GM21737 (cell line): Measurements from ENCODE around the gene FBXL17.

ENCODE experiments used
- ATAC-seq: cut with Tn5 transposase; IDR thresholded peaks from one replicate; pipeline ENCODE4 v1.9.1; 2021; ENCODE audit warnings: mild to moderate bottlenecking, moderate library complexity; ENCODE audit not compliant: unreplicated experiment

Gene FBXL17

DNA sequence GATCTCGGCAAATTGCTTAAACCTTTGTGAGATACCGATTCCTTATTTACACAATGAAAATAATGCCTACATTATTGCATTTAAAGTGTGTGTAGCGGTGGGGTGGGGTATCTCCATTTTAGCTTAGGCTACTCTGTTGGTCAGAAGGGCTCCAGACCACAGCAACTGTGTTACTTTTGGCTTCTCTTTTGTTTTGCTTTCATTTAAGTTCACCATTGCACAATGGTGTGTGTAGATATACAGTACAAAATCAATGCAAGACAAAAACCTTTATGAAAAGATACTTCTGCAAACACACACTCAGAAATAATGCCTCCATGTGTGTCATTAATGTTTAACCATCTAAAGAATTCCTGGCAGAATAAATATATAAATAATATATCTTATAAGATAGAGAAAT lies 279.4 kb downstream of the FBXL17 start:
- ATAC-seq: no peak

DNA sequence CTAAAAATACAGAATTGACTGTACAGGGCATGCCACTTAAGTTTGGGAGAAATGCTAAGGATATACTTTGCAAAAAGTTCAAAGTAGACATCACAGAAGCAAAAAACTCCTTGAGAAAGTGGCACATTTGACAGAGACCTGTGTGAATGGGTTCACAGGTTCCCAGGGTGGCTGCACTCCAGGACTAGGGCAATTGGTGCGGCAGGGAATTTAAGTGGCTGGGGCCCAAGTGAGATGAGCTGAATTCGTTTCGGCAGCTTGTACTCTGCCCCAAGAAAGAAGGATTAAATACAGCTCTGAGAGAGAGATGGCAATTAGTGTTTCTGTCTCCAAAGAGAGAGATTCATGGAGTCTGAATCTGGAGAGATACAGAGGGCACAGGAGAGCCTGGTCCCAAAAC lies 280.1 kb downstream of the FBXL17 start:
- ATAC-seq: no peak

DNA sequence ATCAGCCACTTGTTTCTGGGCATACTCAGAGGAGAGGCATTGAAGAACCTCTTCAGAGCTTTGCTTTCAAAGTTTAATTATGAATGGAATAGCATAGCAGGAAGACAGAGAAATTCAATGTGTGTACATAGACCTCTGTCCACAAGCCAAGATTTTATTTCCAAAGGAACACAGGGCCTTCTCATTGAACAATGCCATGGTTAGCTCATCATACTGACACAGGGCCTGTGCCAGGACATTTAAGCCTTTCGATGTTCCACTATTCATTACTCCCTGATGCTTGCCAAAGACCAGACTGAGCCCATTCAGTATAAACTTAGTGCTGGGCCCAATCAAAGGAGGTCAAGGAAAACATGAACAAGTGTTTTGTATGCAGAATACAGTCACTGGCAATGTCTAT lies 280.8 kb downstream of the FBXL17 start:
- no peak for ATAC-seq

DNA sequence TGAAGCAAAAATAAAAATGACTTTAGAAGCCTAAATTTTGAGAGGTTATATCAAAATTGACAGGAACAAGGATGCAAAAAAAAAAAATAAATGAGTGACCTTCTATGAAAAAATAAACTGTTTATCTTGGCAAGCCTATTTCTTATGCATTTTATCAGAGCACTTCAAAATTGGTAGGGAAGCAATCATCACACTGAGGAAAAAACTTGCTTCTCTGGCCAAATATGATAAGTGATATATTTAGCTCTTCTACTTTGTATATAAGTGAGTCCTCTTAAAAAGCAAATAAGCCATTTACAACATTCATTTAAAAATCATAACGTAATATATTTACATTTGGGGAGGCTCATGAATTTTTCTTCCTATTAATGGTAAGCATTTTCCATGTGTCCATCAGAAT lies 287.1 kb downstream of the FBXL17 start:
- no peak for ATAC-seq

DNA sequence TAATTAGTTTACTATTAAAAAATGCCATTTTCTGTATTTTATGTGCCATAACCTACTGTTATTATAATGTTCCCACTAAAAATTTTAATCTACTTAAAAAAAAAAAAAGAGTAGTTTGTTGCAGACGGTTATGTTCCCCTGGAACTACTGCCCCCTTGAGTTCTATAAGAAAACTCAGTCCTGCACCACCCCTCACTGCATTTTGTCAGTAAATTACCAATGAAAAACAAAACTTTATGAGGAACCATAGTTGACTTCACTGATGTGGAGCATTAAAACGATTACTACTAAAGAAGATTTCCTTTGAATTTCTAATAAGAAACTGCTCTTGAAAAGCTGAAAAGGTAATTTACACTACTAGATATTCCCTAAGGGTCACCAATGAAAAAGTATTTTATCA lies 288.7 kb downstream of the FBXL17 start:
- no peak for ATAC-seq

DNA sequence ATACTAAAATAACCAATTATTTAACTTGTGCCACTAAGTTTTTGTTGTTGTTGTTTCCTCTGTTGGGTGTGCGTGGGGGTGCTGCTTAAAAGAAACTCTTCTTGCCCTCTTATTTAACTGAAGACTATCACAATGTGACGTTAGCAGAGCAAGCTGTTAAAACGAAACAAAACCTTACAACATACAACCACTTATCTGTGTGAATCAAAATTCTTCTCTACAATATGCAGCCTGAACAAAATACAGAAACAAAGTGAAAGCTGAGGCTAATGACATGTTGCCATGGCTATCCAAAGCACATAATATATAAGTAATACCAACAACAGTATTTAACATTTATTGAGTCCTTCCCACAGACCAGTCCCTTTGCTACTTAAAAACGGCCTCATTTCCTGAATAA lies 291.0 kb downstream of the FBXL17 start:
- no peak for ATAC-seq

DNA sequence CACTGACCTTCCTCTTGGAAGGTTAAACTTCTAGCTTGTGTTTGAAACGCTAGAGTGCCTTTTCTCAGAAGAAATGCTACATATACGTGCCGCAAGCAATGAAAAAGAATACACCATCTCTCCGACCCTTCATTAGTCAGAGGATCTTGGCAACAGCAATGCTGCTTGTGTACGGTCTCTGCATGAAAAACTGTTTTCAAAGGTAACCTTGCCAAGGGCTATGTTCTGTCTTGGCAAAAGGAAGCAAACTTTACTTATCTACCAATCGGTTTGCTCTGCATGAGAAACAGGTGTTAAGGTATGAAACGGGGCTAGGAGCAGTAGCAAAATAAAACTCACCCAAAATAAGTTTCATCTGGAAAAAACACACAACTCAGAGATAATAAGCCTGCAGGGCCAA lies 297.8 kb downstream of the FBXL17 start:
- ATAC-seq: no peak

DNA sequence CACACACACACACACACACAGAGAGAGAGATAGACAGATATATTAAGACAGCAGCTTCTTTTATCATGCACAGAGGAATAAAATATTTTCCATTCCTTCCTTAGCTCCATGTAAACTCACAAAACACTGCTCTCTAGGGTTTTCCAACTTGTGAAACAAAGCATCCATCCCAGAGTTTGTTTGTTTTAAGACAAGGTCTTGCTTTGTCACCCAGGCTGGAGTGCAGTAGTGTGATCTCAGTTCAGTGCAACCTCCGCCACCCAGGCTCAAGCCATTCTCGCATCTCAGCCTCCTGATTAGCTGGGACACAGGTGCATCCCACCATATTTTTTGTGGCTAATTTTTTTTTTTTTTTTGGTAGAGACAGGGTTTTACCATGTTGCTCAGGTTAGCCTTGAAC lies 298.7 kb downstream of the FBXL17 start:
- ATAC-seq: no peak

DNA sequence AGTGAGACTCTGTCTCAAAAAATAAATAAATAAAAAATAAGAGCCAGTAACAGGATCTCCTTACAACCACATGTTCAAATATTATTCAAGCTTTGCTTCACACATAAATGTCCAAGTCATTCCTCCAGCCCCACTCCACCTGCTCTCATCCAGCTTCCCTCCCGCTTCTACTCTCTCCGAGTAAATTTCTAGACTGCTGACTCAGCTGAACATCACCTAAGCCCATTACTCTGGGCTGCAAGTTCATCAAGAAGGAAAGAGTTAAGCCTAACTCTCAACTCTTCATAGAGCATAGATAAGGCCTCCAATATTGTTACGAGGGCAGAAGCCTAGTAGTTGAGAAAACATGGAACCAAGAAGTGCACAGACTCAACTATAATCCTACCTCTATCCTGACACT lies 300.2 kb downstream of the FBXL17 start:
- no peak for ATAC-seq

DNA sequence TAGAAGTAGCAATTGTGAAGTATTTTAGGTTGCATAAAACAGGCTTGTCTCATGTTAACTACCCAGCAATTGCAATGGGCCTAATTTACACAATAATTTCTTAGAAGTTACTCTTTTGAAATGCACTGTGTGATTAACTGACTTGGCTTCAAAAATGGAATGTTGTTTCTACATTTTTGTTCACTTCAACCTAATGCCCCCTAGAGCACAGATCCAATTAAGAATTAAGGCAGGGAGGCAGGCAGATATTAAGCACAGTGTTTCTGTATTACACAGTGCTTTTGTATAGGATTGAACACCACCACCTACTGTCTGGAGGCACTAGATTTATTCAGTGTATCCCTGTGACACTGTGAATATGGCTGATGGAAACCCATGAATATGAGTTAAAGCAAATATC lies 302.1 kb downstream of the FBXL17 start:
- no peak for ATAC-seq

DNA sequence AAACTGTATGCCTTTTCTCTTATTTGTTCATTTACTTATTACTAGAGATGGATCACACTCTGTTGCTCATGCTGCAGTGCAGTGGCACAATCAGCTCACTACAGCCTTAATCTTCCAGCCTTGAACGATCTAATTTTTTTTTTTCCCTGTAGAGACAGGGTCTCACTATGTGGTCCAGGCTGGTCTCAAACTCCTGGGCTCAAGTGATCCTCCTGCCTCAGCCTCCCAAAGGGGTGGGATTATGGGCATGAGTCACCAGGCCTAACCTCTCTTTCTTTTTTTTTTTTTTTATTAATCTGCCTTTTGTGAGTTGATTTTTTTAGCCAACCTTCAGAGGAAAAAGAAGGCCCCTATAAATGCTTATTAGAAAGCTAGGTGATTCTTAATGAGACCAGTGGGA lies 303.0 kb downstream of the FBXL17 start:
- ATAC-seq: no peak

DNA sequence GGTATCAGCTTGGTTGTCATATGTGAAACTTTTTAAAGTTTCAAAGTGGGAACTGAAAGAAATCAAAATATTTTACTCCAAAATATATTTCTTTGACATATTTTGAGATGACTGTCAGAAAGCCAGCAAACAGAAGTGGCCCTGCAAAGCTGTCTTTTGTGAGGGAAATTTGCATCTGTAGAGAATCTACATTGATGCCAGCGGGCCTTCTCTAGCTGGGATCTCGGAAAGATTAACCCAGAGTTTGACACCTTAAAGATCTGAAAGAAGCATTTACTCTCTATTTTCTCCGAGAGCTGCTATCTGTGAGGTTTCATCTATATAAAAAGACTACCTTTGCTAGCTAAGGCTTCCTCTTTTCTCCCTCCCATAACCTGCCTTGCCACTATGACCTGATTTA lies 303.6 kb downstream of the FBXL17 start:
- ATAC-seq: no peak

DNA sequence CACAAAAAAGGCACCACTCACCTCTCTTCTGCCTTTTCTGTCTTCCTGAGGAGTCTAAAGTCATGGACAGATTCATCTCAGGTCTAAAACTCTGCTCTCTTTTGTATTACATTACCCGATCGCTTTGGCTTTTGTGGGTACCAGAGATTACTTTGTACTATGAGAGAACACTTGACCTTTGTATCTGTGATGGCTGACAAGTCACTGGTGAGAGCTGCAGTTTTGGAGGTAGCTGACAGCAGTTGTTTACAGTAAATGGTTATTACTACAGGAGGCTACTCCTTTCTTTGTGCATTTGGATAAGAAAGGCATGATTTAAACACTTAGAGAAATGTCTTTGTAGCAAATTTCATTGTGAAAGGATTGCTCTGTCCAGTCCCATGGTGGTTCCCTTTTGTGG lies 307.3 kb downstream of the FBXL17 start:
- no peak for ATAC-seq

DNA sequence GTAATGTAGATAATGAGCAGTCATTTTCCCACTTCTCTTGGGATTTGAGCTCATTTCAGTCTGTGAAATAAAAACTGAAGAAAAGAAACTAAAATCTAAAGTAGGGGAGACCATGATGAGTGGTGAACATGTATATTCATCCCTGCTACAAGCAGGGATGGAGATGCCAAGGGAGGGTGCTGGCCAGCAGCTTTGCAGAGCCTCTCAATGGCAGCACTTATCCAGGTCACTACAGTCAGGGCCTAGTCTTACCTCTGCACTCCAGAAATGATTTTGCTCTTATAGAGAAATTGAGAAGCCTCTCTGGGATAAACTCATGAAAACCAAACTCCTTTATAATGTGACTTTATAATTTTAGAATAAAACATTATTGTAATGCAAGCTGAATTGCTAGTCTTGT lies 317.6 kb downstream of the FBXL17 start:
- no peak for ATAC-seq

DNA sequence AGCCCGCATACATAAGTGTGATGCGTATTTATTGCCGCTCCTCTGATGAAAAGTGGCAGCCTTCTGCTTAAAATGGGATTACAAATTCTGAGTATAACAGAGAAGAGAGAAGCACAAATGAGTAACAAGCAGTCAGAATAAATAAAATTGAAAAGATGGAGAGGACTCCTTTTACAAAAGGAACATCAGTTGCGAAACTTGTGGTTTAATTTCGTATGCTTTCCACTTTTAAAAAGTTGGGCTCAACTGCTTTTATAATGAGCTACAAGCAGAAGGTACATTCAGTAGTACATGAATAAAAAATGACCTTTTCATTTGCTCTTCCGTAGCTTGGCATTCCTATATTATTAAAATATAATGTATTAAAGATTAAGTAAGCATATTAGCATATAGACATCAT lies 320.0 kb downstream of the FBXL17 start:
- no peak for ATAC-seq

DNA sequence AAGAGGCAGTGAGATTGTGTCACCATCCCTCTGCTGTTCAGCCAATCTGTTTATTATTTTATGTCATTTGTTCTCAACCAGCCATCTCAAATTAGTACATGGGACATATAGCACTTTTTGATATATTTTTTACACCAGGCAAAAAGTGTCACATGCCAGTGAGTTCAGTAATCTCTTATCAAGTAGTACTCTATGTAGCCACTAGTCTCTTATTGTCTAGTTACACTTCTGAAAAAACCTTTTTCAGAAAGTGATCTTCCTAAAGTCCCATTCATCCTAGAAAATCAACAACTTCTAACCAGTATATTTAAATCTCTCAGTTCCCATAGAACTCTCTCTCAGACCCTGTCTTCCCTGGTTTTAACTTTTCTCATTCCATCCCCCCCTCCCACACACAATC lies 321.6 kb downstream of the FBXL17 start:
- ATAC-seq: no peak

DNA sequence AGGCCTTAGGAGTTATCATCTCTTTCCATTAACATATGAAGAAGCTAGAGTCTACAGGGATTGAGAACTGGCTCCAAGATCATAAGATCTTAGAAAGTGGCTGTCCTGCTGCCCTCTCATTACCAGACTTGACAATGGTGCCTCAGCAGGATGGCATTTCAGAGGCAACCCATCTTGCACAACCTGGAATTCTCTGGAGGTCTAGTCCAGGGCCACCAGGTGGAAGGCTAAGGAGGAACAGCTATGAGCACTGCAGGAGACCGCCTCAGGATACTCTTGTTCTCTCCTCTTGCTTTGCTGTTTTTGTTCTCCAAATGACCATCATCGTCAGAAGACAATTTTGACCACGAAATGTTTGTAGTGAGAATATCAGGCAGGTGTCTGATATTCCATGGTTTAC lies 322.6 kb downstream of the FBXL17 start:
- ATAC-seq: no peak

DNA sequence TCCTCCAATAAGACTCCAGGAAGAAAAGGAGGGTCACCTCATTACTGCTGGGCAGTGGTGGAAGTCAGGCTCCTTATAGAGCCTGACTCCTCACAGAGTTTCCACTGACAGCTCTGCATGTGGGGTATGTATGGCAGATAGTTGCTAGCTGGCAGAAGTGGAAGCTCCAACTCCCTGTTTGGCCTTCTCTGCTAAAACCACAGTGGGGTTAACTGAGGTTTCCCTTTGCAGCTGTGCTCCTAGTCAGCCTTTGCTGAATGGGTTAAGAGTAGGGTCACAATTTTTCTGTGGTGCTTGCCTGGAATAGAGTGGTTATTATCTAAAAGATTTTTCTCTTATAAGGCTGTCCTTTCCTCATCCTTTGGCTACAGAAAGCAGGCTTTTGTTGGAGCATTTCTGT lies 327.5 kb downstream of the FBXL17 start:
- ATAC-seq: no peak

DNA sequence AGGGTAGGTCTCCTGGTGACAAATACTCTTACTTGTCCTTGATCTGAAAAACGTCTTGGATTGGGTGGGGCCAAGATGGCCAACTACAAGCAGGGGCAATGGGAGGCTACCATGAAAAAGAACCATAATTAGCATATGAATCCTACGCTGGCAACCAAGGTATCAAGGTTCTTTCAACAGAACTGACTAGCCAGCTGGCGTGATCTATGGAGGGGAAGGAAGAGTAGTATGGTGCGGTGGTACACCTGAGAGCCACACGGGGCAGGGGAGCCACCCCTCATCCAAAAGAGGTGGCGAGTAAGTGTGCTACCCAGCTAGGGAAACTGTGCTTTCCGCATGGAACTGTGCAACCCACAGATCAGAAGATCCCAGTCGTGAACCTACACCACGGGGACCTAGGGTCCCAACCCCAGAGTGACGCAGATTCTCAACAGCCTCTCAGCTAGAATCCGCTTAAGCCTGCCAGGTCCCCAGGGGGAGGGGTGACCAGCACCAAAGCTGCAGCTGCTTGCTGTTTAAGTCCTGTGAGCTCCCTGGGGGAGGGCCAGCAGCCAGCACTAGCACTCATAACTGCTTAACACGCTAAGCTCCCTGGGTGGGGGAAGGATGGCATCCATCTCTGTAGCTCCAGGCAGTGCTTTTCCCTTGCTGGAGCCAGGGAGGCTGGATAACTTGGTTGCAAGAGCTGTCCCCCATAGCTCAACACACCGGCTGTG lies 334.8 kb downstream of the FBXL17 start:
- ATAC-seq: no peak

DNA sequence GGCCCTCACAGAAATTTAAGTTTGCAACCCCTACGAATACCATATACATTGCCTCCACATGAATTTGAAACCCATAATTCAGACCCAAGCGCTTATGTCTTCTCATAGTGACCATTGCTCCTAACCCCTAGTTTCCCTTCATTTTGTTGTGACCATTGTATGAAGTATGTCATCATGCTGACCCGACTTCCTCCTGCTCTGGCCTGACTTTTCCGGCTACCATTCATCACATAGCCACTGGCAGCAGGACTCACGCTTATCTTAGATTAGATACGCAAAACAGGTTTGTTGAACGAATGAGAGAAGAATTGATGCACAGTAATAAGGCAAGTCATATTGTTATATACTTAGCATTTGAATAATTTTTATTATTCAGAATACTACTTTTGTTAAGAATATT lies 345.4 kb downstream of the FBXL17 start:
- no peak for ATAC-seq

DNA sequence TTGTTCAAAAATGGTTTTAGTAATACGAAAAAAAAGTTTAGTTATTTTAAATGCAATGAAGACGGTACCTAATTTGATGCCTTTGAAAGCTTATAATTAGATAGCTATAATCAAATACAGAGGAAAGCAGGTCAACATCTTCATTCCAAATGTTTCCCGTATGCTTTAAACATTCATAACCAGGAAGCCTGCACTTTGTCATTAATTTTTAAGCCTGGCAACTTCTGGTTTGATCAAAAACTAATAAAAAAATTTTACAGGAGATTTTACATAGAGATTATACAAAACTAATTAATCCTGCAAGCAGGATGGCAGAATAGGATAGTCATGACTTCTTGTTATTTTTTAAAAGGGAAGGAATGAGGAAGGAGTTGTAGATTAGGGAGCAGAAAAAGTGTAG lies 353.0 kb downstream of the FBXL17 start:
- no peak for ATAC-seq

DNA sequence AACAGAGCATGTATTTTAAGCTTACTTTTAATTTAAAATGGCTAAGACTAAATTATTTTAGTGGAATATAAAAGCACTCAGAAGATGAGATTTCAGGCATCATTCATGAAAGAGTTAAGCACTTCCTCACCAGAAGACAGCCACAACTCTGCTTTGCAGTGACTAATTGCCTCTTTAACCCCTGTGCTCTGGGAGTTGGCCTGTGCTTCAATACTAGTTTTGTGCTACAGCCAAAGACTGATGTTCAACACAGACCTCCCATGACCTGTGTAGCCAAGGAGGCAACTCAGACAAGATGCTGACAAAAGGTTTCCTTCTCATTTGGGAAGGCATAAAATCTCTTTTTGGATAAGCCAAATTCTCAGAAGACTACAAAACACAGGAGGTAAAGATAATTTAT lies 353.5 kb downstream of the FBXL17 start:
- no peak for ATAC-seq

DNA sequence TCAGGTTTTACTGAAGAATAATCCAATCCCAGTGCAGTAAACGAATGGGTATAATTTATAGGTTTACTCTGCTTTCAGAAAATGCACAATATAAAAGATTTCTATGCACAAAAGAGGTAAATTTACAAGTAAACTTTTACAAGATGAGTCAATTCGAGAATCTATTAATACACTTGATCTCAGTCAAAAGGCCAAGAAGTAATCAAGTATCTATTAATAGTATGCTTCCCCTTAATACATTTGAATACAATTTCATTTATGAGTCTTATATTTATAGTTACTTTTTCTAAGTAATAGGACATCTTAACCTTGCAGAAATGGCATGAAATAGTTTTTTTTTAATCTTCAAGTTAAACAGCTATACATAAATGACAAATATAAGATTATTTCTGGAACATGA lies 355.9 kb downstream of the FBXL17 start:
- no peak for ATAC-seq

DNA sequence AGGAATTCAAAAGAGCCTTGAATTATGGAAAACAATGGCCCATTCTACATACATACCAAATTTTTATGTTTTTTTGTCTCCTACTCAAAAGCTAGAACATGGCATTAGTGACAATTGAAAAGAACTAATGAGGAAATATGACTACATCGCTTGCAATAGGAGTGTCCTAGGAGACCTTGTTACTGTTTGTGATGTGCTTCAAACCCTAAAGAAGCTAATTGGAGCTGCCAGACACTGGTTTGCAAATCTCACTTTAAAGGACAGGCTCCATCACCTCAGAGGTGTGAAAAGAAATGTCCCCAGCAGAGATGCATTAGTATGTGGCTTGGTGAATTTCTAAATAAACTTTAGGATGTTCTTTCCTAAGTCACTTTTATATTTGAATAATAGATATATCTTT lies 356.9 kb downstream of the FBXL17 start:
- no peak for ATAC-seq
